Skeletal muscle tissue (tissue), 4 donors: ENCODE measurements around the gene PRPH. TPM values are rescaled to one million over a fixed set of nuclear protein-coding genes. Genes with fewer than 3 reads are reported as not detected.
"Not testable (repeated sequence)": the region's sequence is repeated elsewhere in the genome, so short reads cannot be mapped to it uniquely, and the experiment has no call there.

Experiments
- H3K27ac ChIP-seq: one replicate; pipeline ENCODE4 v1.7.0; 2013; ENCODE audit warnings: mild to moderate bottlenecking, low read depth, low read length, inconsistent platforms
- H3K27me3 ChIP-seq, 3 donors: one replicate each; pipeline ENCODE4 v1.7.0; 2013; ENCODE audit warnings: low read length in 3 of 3; ENCODE audit not compliant: control insufficient read depth in 3 of 3, insufficient read depth in 3 of 3
- H3K36me3 ChIP-seq, 3 donors: one replicate each; pipeline ENCODE4 v1.7.0; 2013; ENCODE audit warnings: low read length in 3 of 3; ENCODE audit not compliant: control insufficient read depth in 3 of 3, insufficient read depth in 3 of 3
- H3K4me1 ChIP-seq, 3 donors: one replicate each; pipeline ENCODE4 v1.7.0; 2013; ENCODE audit warnings: low read length in 3 of 3, mild to moderate bottlenecking in 3 of 3; ENCODE audit not compliant: control insufficient read depth in 3 of 3, insufficient read depth in 3 of 3
- H3K4me3 ChIP-seq, 3 donors: one replicate each; pipeline ENCODE4 v1.7.0; 2013; ENCODE audit warnings: low read length in 3 of 3
- H3K9ac ChIP-seq, 3 donors: one replicate each; pipeline ENCODE4 v1.7.0; 2013; ENCODE audit warnings: low read length in 3 of 3, mild to moderate bottlenecking in 3 of 3, moderate library complexity in 2 of 3, low read depth in 1 of 3
- H3K9me3 ChIP-seq, 3 donors: one replicate each; pipeline ENCODE4 v1.7.0; 2013; ENCODE audit warnings: low read length in 3 of 3; ENCODE audit not compliant: control insufficient read depth in 3 of 3
- total RNA-seq: library from RNA; depleted of rRNA; stranded (reverse); fragments of >200 nt; gene quantifications from one replicate; pipeline ENCODE4 v1.2.3, GENCODE V29; 2014
- donor health status: Osteomylitis.

The PRPH gene
- 2.6 TPM for total RNA-seq

DNA sequence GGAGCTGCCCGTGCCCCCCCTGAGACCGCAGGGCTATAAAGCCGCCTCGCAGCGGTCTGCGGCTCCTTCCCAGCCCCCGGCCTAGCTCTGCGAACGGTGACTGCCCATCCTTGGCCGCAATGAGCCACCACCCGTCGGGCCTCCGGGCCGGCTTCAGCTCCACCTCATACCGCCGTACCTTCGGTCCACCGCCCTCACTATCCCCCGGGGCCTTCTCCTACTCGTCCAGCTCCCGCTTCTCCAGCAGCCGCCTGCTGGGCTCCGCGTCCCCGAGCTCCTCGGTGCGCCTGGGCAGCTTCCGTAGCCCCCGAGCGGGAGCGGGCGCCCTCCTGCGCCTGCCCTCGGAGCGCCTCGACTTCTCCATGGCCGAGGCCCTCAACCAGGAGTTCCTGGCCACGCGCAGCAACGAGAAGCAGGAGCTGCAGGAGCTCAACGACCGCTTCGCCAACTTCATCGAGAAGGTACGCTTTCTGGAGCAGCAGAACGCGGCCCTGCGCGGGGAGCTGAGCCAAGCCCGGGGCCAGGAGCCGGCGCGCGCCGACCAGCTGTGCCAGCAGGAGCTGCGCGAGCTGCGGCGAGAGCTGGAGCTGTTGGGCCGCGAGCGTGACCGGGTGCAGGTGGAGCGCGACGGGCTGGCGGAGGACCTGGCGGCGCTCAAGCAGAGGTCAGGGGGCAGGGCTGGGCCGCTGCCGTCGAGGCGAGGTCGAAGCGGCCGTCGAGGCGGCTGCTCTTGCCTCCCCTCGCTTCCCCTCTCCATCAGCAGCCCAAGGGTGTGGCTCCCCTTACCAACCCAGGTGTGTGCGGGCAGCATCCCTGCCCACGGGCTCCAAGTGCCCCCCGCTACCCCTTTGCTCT lies at the start of gene PRPH:
Gene PRPH (plus strand): TSS at position 66 of the 855 bp plus-strand sequence. CDS start 54 bp downstream, at position 120.
- H3K9ac ChIP-seq, result no peak within 1 kb of the TSS
- H3K9me3 ChIP-seq, result no peaks in the 10 kb centered on the region
- no peak within 1 kb of the TSS for H3K27ac ChIP-seq
- H3K36me3 ChIP-seq, result no peaks in the 10 kb centered on the region
- no peak within 1 kb of the TSS for H3K4me3 ChIP-seq
- peaks cover 39 to 43% (median 42%) of the 10 kb centered on the region in 3 donors for H3K27me3 ChIP-seq
- H3K4me1 ChIP-seq, result peaks cover 10 to 14% (median 12%) of the 10 kb centered on the region in 3 donors

DNA sequence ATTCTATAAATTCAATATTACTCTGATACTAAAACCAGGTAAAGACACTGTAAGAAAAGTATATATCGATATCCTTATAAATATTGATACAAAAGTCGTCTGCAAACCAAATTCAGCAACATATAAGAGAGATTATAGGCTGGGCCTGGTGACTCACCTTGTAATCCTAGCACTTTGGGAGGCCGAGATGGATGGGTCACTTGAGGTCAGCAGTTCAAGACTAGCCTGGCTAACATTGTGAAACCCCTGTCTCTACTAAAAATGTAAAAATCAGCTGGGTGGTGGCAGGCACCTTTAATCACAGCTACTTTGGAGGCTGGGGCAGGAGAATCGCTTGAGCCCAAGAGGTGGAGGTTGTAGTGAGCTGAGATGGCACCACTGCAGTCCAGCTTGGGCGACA lies 43.6 kb upstream of the PRPH start:
- Histone ChIP-seq H3K4me3 (no peak overlapping the region), H3K27ac (no peak overlapping the region), H3K9me3 (no peaks in the 10 kb centered on the region), H3K4me1 (no peaks in the 10 kb centered on the region), H3K9ac (no peak overlapping the region), H3K36me3 (no peaks in the 10 kb centered on the region), H3K27me3 (no peaks in the 10 kb centered on the region)

DNA sequence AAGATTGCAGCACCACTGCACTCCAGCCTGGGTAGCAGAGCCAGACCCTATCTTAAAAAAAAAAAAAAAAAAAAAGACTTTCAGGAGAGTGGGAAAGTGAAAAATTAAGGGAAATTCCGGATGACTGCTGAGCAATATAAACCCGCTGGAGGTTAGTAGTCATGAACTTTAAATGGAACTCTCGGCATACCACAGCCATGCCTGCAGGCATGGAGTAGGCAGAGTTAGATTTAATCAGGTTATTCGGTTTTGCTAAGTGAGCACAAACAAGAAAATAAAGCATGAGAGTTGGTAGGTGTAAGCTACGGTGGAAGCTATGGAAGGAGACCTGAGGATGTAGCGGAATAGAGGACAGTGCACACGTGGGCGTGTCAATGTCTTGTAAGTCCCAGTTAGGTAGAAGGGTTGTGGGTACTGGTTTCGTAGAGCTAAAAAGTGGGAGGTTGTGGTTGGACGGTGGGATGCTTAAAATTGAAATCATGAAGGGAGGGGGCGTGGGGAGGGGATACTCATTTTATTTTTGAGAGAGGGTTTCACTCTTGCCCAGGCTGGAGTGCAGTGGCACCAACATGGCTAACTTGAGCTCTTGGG lies 41.8 kb upstream of the PRPH start:
- no peak overlapping the region for H3K4me3 ChIP-seq
- no peaks in the 10 kb centered on the region for H3K9me3 ChIP-seq
- no peak overlapping the region for H3K9ac ChIP-seq
- H3K36me3 ChIP-seq, result no peaks in the 10 kb centered on the region
- H3K4me1 ChIP-seq, result no peaks in the 10 kb centered on the region
- no peak overlapping the region for H3K27ac ChIP-seq
- H3K27me3 ChIP-seq, result no peaks in the 10 kb centered on the region

DNA sequence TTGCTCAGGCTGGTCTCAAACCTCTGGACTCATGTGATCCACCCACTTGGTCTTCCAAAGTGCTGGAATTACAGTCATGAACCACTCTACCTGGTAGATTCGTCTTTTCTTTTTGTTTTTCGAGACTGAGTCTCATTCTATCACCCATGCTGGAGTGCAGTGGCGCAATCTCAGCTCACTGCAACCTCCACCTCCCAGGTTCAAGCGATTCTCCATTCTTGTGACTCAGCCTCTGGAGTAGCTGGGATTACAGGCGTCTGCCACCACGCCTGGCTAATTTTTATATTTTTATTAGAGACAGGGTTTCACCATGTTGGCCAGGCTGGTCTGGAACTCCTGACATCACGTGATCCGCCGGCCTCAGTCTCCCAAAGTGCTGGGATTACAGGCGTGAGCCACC lies 39.5 kb upstream of the PRPH start:
- H3K36me3 ChIP-seq, H3K27ac ChIP-seq, H3K9ac ChIP-seq, H3K27me3 ChIP-seq, H3K4me1 ChIP-seq, H3K9me3 ChIP-seq, H3K4me3 ChIP-seq: not testable (repeated sequence)

DNA sequence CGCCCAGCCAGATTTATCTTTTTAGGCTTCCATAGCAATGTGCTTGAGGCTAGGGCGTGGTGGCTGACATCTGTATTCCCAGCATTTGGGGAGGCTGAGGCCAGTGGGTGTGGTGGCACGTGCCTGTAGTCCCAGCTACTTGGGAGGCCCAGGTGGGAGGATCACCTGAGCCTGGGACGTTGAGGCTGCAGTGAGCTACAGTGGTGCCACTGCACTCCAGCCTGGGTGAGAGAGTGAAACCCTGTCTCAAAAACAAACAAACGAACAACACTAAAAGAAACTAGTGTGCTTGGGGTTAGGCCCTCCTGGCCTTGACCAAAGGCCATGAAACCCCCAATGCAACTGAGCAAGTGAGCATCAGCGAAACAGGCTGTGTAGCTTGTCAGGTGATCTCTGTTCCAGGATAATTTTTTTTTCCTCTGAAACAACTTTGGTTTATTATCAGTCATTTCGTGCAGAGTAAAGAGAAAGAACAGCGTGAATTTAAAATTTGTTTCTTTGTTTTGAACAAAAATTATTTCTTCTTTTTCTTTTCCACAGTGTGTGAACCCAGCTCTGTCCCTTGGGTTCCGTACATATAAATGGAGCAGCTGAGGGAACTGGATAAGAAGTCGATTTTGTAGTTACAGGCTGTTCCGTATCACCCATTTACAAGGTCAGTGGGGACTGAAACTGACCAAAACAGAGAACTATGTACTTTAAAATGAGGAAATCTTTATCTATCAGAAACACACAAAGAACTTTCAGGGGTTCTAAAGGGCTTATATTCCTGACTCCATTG lies 38.9 kb upstream of the PRPH start:
- H3K4me3 ChIP-seq, result no peak overlapping the region

DNA sequence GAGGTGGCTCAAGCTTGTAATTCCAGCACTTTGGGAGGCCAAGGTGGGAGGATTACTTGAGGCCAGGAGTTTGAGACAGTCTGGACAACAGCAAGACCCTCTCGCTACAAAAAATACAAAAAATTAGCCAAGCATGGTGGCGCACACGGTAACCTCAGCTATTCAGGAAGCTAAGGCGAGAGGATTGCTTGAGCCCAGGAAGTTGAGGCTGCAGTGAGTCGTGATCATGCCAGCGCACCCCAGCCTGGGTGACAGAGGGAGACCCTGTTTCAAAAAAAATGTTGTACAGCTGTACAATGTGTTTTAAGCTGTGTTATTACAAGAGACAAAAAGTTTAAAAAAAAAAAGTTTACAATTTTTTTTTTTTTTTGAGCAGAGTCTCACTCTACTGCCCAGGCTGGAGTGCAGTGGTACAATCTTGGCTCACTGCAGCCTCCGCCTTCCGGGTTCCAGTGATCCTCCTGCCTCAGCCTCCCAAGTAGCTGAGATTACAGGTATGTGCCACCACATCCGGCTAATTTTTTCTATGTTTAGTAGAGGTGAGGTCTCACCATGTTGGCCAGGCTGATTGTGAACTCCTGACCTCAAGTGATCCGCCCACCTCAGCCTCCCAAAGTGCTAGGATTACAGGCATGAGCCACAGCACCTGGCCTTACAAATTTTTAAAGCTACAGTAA lies 37.3 kb upstream of the PRPH start:
- not testable (repeated sequence) for H3K36me3 ChIP-seq, H3K4me1 ChIP-seq, H3K9ac ChIP-seq, H3K9me3 ChIP-seq, H3K4me3 ChIP-seq, H3K27me3 ChIP-seq, H3K27ac ChIP-seq

More for the DNA sequence above, 38.9 kb upstream of the PRPH start:
- Histone ChIP-seq H3K9ac (no peak overlapping the region), H3K9me3 (no peaks in the 10 kb centered on the region), H3K27ac (no peak overlapping the region), H3K4me1 (no peaks in the 10 kb centered on the region), H3K27me3 (no peaks in the 10 kb centered on the region), H3K36me3 (no peaks in the 10 kb centered on the region)

DNA sequence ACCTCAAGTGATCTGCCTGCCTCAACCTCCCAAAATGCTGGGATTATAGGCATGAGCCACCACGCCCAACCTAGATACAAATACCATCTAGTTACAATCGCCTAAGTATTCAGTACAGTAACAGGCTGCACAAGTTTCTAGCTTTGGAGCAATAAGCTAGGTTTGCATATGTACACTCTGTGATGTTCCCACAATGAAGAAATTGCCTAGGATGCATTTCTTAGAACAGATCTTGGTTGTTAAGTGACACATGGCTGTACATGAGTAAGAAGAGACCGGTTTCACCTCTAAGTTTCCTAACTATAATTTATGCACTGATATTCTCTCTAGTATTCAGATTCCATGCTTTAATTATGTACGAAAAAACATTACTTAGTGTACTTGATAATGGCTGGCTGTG lies 35.5 kb upstream of the PRPH start:
- Histone ChIP-seq H3K9ac (no peak overlapping the region), H3K9me3 (no peaks in the 10 kb centered on the region), H3K4me3 (no peak overlapping the region), H3K36me3 (no peaks in the 10 kb centered on the region), H3K27ac (no peak overlapping the region), H3K4me1 (no peaks in the 10 kb centered on the region), H3K27me3 (peaks cover 0 to 4% (median 0%) of the 10 kb centered on the region in 3 donors)

DNA sequence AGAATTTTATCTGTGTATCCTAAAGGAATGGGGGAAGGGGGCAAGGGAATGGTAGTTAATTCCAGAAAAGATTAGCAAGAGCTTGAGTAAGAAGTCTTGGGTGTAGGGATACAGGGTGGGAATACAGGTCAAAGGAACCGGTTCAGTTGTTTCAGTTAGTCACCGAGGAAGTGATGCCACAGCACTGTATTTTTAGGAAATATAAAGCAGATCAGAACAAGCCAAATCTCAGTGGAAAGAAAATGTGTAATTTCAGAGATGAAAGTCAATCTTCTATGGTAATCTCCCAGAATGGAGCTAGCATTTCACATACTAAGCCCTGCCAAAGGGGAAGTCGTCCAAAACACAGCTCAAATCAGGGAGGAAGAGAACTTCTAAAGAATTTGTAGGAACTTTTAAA lies 34.8 kb upstream of the PRPH start:
- H3K27me3 ChIP-seq, result peaks cover 0 to 4% (median 0%) of the 10 kb centered on the region in 3 donors
- H3K4me1 ChIP-seq, result no peaks in the 10 kb centered on the region
- no peak overlapping the region for H3K4me3 ChIP-seq
- H3K36me3 ChIP-seq, result no peaks in the 10 kb centered on the region
- H3K27ac ChIP-seq, result no peak overlapping the region
- H3K9me3 ChIP-seq, result no peaks in the 10 kb centered on the region
- no peak overlapping the region for H3K9ac ChIP-seq

DNA sequence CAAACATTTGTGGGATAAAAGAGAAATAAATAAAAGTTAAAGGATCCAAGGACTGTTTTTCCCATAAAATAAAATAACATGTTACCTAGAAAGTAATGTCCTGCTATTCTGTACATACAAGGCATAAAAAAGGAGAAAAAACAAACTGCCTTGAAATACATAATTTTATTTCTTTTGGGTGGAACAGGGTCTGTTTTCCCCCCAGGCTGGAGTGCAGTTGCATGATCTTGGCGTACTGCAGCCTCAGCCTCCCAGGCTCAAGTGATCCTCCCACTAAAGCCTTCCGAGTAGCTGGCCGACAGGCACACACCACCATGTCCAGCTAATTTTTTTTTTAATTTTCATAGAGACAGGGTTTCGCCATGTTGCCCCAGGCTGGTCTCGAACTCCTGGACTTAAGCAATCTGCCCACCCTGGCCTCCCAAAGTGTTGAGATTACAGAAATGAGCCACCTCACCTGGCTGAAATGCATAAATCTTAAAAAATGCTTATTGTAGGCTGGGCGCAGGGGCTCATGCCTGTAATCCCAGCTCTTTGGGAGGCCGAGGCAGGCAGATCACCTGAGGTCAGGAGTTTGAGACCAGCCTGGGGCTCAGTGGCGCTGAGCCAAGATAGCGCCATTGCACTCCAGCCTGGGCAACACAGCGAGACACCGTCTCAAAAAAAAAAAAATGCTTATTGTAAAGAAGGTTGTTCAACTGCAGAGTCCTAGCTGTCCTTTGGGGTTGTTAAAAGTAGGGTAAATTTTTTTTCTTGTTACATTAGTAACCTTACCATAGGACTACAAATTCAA lies 34.2 kb upstream of the PRPH start:
- Histone ChIP-seq H3K9ac (no peak overlapping the region), H3K27ac (no peak overlapping the region)

More for the DNA sequence above, 34.2 kb upstream of the PRPH start:
- H3K36me3 ChIP-seq, result no peaks in the 10 kb centered on the region
- peaks cover 0 to 4% (median 0%) of the 10 kb centered on the region in 3 donors for H3K27me3 ChIP-seq
- no peaks in the 10 kb centered on the region for H3K9me3 ChIP-seq
- H3K4me3 ChIP-seq, result no peak overlapping the region
- peaks cover 0 to 4% (median 0%) of the 10 kb centered on the region in 3 donors for H3K4me1 ChIP-seq
